PC-9 (cell line): ENCODE results near the gene BRD8.

ENCODE experiments used
- CTCF ChIP-seq: fragments of 200-600 bp; sonication (generic); conservative IDR thresholded peaks from 2 replicates; pipeline ENCODE4 v1.6.1; 2017; ENCODE audit warnings: mixed run types, antibody characterized with exemption, mild to moderate bottlenecking, moderate library complexity
- EZH2 ChIP-seq: fragments of 200-600 bp; sonication (generic); IDR thresholded peaks from 2 replicates; pipeline ENCODE4 v1.8.0; 2017; ENCODE audit warnings: antibody characterized with exemption, low read depth

DNA sequence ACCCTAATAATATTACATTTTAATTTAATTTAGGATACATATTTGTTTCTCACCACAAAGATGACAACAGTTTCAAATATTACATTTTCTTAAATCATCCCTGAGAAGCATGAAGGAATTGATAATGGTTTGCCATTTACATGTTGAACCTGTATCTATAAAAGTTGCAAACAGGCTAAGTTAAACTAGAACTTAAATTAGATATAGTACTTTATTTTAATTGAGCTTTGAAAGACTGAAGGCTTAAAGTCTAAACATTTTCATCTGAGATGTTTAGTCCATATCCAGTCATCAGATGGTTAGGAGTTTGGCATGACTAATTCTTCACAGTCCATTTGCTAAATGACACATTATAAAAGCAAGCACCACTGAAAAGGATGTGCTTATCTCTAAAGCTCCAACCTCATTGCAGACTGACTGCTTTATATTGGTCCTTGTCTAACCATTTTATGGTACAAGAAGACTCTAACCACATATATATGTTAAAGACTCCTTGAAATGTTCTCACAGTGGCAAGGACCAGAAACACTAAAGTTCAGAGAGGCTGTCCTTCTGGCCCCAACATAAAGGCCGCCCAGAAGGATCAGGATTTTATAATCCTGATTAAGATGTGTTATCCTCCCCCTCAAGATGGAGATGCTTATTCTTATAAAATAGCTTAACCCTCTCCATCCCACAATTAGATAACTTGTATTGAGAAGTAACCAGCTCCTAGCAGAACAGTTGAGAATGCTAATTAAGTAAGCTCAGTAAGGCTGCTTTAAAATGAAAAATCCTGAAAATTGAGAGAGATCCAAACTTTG is 68.8 kb downstream of the BRD8 start:
- no peak for TF ChIP-seq CTCF
- no peak for TF ChIP-seq EZH2
